ENCODE results near the gene MET. TPM values are rescaled to one million over a fixed set of nuclear protein-coding genes. Genes with fewer than 3 reads are reported as not detected.

MET gene
- total and polyA plus RNA-seq, 2 donors (not counting 3 experiments of a cell fraction or from before 2014, with no cell fraction given), result 21.1 to 44.5 TPM

- ChIA-PET POLR2A (no interaction called here), CTCF (interaction anchor here (0.6 kb wide), 1 partner anchor 44 kb away, joined by 3 read pairs; no protein-coding TSS in a partner anchor)
- H3K79me2 ChIP-seq (ENCODE audit: control insufficient read depth, insufficient read depth, low read length), result no peaks in the 10 kb centered on the region
- no peak overlapping the region for H3K27ac ChIP-seq (ENCODE audit: insufficient read depth, low read depth, low read length)
- no peak for DNase-seq (ENCODE audit: low read depth, low spot score)
- H3K4me1 ChIP-seq (ENCODE audit: control insufficient read depth, extremely low read depth, insufficient read depth, low read length), result no peaks in the 10 kb centered on the region
- dilution Hi-C loops (cut with MboI; ENCODE audit: extremely low pct_ligation_motif_present, low sequenced_read_pairs), result no loop called here
- H2AFZ ChIP-seq (ENCODE audit: low read depth, low read length), result no peak overlapping the region
- FAIRE-seq, result no peak
- H4K20me1 ChIP-seq (replicated peaks; ENCODE audit: control insufficient read depth, extremely low read depth, insufficient read depth, low read length), result no peaks in the 10 kb centered on the region
- H3K27me3 ChIP-seq (ENCODE audit: control insufficient read depth in 2 of 2, insufficient read depth in 2 of 2, low read length in 2 of 2), result peaks cover 6 to 13% of the 10 kb centered on the region in 2 experiments
- no TSS peak for BruUV-seq (replicated peaks)
- H3K9ac ChIP-seq (replicated peaks; ENCODE audit: extremely low read depth, insufficient read depth, low read length), result no peak overlapping the region
- H3K4me3 ChIP-seq (replicated peaks in 1 of 3; ENCODE audit: insufficient read depth in 1 of 3, low read depth in 1 of 3, low read length in 3 of 3), result no peak overlapping the region
- intact Hi-C loops (cut with micrococcal nuclease), result no loop called here
- no peaks in the 10 kb centered on the region for H3K36me3 ChIP-seq (ENCODE audit: control insufficient read depth in 2 of 2, extremely low read depth in 1 of 2, insufficient read depth in 2 of 2, low read length in 2 of 2)
- TF ChIP-seq FOS (IDR thresholded peaks at IDR 0.05; ENCODE audit: borderline replicate concordance, insufficient read depth, low read length), result no peak
- TF ChIP-seq CTCF (IDR thresholded peaks at IDR 0.05; ENCODE audit: extremely low read depth in 1 of 2, insufficient read depth in 1 of 2, low read depth in 1 of 2, low read length in 2 of 2), result no peak
- H3K9me3 ChIP-seq (replicated peaks; ENCODE audit: control insufficient read depth, insufficient read depth, low read length), result no peaks in the 10 kb centered on the region
- no peaks in the 10 kb centered on the region for H3K9me1 ChIP-seq (replicated peaks; ENCODE audit: control insufficient read depth, extremely low read depth, insufficient read depth, low read length)
- no peak overlapping the region for H3K4me2 ChIP-seq (ENCODE audit: insufficient read depth, low read length)
These were observed 45.1 kb upstream of the MET start for GRCh38 chr7:116626886-116627285.

GRCh38 chr7:116629051-116629463, 42.9 kb upstream of the MET start:
- no TSS peak for BruUV-seq (replicated peaks)
- FAIRE-seq (peak; percentile 87), DNase-seq (ENCODE audit: low read depth, low spot score) (peak; percentile 67)
- Histone ChIP-seq H3K27me3 (ENCODE audit: control insufficient read depth in 2 of 2, insufficient read depth in 2 of 2, low read length in 2 of 2) (peaks cover 4 to 6% of the 10 kb centered on the region in 2 experiments), H3K9me1 (replicated peaks; ENCODE audit: control insufficient read depth, extremely low read depth, insufficient read depth, low read length) (no peaks in the 10 kb centered on the region), H3K9ac (replicated peaks; ENCODE audit: extremely low read depth, insufficient read depth, low read length) (no peak overlapping the region), H3K4me1 (ENCODE audit: control insufficient read depth, extremely low read depth, insufficient read depth, low read length) (no peaks in the 10 kb centered on the region), H3K4me2 (ENCODE audit: insufficient read depth, low read length) (no peak overlapping the region), H2AFZ (ENCODE audit: low read depth, low read length) (peak overlapping the region; percentile 57), H3K27ac (ENCODE audit: insufficient read depth, low read depth, low read length) (no peak overlapping the region), H3K9me3 (replicated peaks; ENCODE audit: control insufficient read depth, insufficient read depth, low read length) (no peaks in the 10 kb centered on the region), H3K36me3 (ENCODE audit: control insufficient read depth in 2 of 2, extremely low read depth in 1 of 2, insufficient read depth in 2 of 2, low read length in 2 of 2) (no peaks in the 10 kb centered on the region), H4K20me1 (replicated peaks; ENCODE audit: control insufficient read depth, extremely low read depth, insufficient read depth, low read length) (no peaks in the 10 kb centered on the region), H3K79me2 (ENCODE audit: control insufficient read depth, insufficient read depth, low read length) (no peaks in the 10 kb centered on the region), H3K4me3 (replicated peaks in 1 of 3; ENCODE audit: insufficient read depth in 1 of 3, low read depth in 1 of 3, low read length in 3 of 3) (no peak overlapping the region)
- intact Hi-C loops (cut with micrococcal nuclease) (no loop called here), dilution Hi-C loops (cut with MboI; ENCODE audit: extremely low pct_ligation_motif_present, low sequenced_read_pairs) (no loop called here)
- POLR2A ChIA-PET, result no interaction called here
- TF ChIP-seq, protein P1, sequence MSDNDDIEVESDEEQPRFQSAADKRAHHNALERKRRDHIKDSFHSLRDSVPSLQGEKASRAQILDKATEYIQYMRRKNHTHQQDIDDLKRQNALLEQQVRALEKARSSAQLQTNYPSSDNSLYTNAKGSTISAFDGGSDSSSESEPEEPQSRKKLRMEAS (IDR thresholded peaks at IDR 0.05; ENCODE audit: insufficient read depth, insufficient read length), result no peak
- TF ChIP-seq FOS (IDR thresholded peaks at IDR 0.05; ENCODE audit: borderline replicate concordance, insufficient read depth, low read length) (no peak), JUN (IDR thresholded peaks at IDR 0.05; ENCODE audit: borderline replicate concordance, insufficient read depth, insufficient read length, low read depth) (no peak), POLR2A (IDR thresholded peaks at IDR 0.05; ENCODE audit: low read depth, low read length) (no peak), POLR2AphosphoS5 (IDR thresholded peaks at IDR 0.05; ENCODE audit: insufficient read depth, low read depth, low read length) (no peak), GATA2 (IDR thresholded peaks at IDR 0.05; ENCODE audit: insufficient read depth, insufficient read length, low read depth, low read length) (no peak), MYC (IDR thresholded peaks at IDR 0.05; ENCODE audit: low read depth, low read length) (no peak), CTCF (IDR thresholded peaks at IDR 0.05; ENCODE audit: extremely low read depth in 1 of 2, insufficient read depth in 1 of 2, low read depth in 1 of 2, low read length in 2 of 2) (no peak)
- CTCF ChIA-PET, result interaction anchor here (0.9 to 1.4 kb wide), 2 partner anchors 38 to 145 kb away, joined by 3 read pairs; no protein-coding TSS in a partner anchor

Measured in endothelial cell of umbilical vein (primary cell).